ENCODE results near the gene ARID5B.

ARID5B gene, protein sequence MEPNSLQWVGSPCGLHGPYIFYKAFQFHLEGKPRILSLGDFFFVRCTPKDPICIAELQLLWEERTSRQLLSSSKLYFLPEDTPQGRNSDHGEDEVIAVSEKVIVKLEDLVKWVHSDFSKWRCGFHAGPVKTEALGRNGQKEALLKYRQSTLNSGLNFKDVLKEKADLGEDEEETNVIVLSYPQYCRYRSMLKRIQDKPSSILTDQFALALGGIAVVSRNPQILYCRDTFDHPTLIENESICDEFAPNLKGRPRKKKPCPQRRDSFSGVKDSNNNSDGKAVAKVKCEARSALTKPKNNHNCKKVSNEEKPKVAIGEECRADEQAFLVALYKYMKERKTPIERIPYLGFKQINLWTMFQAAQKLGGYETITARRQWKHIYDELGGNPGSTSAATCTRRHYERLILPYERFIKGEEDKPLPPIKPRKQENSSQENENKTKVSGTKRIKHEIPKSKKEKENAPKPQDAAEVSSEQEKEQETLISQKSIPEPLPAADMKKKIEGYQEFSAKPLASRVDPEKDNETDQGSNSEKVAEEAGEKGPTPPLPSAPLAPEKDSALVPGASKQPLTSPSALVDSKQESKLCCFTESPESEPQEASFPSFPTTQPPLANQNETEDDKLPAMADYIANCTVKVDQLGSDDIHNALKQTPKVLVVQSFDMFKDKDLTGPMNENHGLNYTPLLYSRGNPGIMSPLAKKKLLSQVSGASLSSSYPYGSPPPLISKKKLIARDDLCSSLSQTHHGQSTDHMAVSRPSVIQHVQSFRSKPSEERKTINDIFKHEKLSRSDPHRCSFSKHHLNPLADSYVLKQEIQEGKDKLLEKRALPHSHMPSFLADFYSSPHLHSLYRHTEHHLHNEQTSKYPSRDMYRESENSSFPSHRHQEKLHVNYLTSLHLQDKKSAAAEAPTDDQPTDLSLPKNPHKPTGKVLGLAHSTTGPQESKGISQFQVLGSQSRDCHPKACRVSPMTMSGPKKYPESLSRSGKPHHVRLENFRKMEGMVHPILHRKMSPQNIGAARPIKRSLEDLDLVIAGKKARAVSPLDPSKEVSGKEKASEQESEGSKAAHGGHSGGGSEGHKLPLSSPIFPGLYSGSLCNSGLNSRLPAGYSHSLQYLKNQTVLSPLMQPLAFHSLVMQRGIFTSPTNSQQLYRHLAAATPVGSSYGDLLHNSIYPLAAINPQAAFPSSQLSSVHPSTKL

DNA sequence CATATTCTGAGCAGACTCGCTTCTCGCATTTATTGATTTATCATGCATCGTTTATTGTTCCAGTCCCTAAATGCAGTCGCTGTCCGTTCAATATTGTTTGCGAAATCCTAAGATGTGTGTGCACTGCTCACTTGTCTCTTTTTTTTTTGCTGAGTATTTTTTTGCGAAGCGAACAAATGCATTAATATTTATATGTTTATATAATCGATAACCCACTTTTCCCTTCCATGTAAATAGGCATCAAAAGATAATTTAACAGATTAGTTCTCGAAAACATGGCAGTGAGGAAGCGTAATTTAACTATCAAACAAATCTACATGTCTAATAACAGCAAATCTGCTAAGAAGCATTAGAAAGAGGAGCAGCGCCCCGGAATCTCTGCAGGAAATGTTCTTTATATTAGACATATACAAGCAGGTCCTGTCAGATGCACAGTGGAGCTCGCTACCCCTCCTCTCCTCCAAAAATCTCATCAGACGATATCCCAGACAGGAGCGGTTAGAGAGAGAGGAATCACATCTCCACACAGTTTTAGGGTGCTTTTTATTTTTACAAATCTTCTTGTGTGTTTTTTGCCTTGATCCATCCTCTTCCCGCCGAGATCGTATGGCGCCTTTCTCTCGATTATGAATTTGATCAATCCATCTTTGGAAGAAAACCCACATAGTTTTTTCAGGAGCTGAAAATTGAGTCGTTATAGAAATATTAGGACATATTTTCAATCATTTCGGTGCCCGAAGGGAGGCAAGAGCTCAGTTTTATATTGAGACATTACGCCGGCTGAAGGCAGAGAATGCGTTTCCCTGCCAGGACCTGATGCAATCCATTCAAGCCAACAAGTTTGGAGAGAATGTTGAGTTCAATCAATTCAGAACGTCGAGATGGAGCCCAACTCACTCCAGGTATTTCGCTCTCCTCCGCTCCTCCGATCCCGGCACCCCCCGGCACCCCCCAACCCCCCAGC is at the start of gene ARID5B:
Gene ARID5B, plus strand, starts transcription at position 871 of the 964 bp plus-strand sequence. Its CDS starts 11 bp downstream, at position 882.
- Histone ChIP-seq H3K4me2 (ENCODE audit: low read depth, low read length, poor library complexity, severe bottlenecking) (peak within 1 kb of the TSS; percentile 78), H3K27me3 (ENCODE audit: insufficient read depth, low read length, poor library complexity, severe bottlenecking) (no peaks in the 10 kb centered on the region), H3K4me3 (ENCODE audit: low read length, poor library complexity, severe bottlenecking) (peak within 1 kb of the TSS; percentile 92), H3K79me2 (ENCODE audit: insufficient read depth, low read length) (peaks cover 60% of the 10 kb centered on the region), H4K20me1 (ENCODE audit: insufficient read depth, low read length, poor library complexity, severe bottlenecking) (peaks cover 23% of the 10 kb centered on the region), H2AFZ (ENCODE audit: low read length) (peak within 1 kb of the TSS; percentile 99), H3F3A (ENCODE audit: low read depth) (peaks cover 17% of the 10 kb centered on the region), H3K9me2 (replicated peaks; ENCODE audit: low read depth, low read length) (no peaks in the 10 kb centered on the region), H3K36me3 (ENCODE audit: insufficient read depth, low read length) (no peaks in the 10 kb centered on the region), H3K9me3 (ENCODE audit: insufficient read depth, low read depth, low read length) (no peaks in the 10 kb centered on the region), H3K9ac (ENCODE audit: low read depth, low read length, poor library complexity, severe bottlenecking) (peak within 1 kb of the TSS; percentile 90), H3K4me1 (ENCODE audit: insufficient read depth, low read length, poor library complexity, severe bottlenecking) (peaks cover 40% of the 10 kb centered on the region)
- no peak for TF ChIP-seq EZH2phosphoT487 (IDR thresholded peaks at IDR 0.05; ENCODE audit: borderline replicate concordance)
- TF ChIP-seq, protein P1, sequence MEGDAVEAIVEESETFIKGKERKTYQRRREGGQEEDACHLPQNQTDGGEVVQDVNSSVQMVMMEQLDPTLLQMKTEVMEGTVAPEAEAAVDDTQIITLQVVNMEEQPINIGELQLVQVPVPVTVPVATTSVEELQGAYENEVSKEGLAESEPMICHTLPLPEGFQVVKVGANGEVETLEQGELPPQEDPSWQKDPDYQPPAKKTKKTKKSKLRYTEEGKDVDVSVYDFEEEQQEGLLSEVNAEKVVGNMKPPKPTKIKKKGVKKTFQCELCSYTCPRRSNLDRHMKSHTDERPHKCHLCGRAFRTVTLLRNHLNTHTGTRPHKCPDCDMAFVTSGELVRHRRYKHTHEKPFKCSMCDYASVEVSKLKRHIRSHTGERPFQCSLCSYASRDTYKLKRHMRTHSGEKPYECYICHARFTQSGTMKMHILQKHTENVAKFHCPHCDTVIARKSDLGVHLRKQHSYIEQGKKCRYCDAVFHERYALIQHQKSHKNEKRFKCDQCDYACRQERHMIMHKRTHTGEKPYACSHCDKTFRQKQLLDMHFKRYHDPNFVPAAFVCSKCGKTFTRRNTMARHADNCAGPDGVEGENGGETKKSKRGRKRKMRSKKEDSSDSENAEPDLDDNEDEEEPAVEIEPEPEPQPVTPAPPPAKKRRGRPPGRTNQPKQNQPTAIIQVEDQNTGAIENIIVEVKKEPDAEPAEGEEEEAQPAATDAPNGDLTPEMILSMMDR (conservative IDR thresholded peaks at IDR 0.05; ENCODE audit: low read length): no peak

DNA sequence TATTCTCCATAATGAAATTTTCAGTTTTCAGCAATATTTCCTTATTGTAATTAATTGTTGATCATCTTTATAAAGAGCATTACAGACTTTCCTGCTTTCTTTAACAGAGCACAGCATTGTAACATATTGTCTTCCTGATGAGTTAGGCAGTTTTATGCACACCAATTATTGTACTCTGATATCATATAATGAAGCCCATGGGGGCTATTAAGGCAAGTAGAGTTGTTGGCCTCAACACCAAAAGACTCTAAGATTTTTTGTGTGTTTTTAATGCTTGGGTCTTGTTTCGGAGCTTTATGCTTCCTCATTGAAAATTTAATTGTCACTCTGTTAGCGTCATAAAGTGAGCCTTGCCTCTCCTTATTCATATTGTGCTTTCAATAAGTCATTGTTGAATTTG is 49.2 kb upstream of the ARID5B start:
- H3K9ac ChIP-seq (ENCODE audit: low read depth, low read length, poor library complexity, severe bottlenecking): no peak overlapping the region
- peaks cover 36% of the 10 kb centered on the region for H3K4me1 ChIP-seq (ENCODE audit: insufficient read depth, low read length, poor library complexity, severe bottlenecking)
- H3K27me3 ChIP-seq (ENCODE audit: insufficient read depth, low read length, poor library complexity, severe bottlenecking): no peaks in the 10 kb centered on the region
- H3K79me2 ChIP-seq (ENCODE audit: insufficient read depth, low read length): no peaks in the 10 kb centered on the region
- no peaks in the 10 kb centered on the region for H3K9me3 ChIP-seq (ENCODE audit: insufficient read depth, low read depth, low read length)
- no peaks in the 10 kb centered on the region for H3K9me2 ChIP-seq (replicated peaks; ENCODE audit: low read depth, low read length)
- no peak overlapping the region for H3K4me3 ChIP-seq (ENCODE audit: low read length, poor library complexity, severe bottlenecking)
- no peak overlapping the region for H3K4me2 ChIP-seq (ENCODE audit: low read depth, low read length, poor library complexity, severe bottlenecking)
- no peaks in the 10 kb centered on the region for H3K36me3 ChIP-seq (ENCODE audit: insufficient read depth, low read length)
- no peaks in the 10 kb centered on the region for H3F3A ChIP-seq (ENCODE audit: low read depth)
- no peaks in the 10 kb centered on the region for H4K20me1 ChIP-seq (ENCODE audit: insufficient read depth, low read length, poor library complexity, severe bottlenecking)
- H2AFZ ChIP-seq (ENCODE audit: low read length): no peak overlapping the region
- no peak for TF ChIP-seq EZH2phosphoT487 (IDR thresholded peaks at IDR 0.05; ENCODE audit: borderline replicate concordance)
- TF ChIP-seq, protein P1 (conservative IDR thresholded peaks at IDR 0.05; ENCODE audit: low read length): no peak
